Esophagus muscularis mucosa (tissue), 3 donors: Measurements from ENCODE around the gene GSE1.

ENCODE experiments used
- CTCF ChIP-seq, 3 experiments: fragments of 200-600 bp in 2 of 3; fragments of 450-650 bp in 1 of 3; sonication (generic) in 2 of 3; IDR thresholded peaks; one replicate each; pipeline ENCODE4 v1.5.1; 2017 to 2019; ENCODE audit warnings: antibody characterized with exemption in 3 of 3, mild to moderate bottlenecking in 2 of 3, moderate library complexity in 1 of 3
- EP300 ChIP-seq: sonication (generic); formaldehyde crosslinking; IDR thresholded peaks from one replicate; pipeline ENCODE4 v1.6.1; 2017; ENCODE audit warnings: antibody characterized with exemption

- TF ChIP-seq CTCF (IDR thresholded peaks at IDR 0.05) (no peak), EP300 (no peak)
Observed at GRCh38 chr16:85667261-85667660, 54.1 kb downstream of the GSE1 start.
